Measurements from ENCODE around the gene TRPM7.

DNA sequence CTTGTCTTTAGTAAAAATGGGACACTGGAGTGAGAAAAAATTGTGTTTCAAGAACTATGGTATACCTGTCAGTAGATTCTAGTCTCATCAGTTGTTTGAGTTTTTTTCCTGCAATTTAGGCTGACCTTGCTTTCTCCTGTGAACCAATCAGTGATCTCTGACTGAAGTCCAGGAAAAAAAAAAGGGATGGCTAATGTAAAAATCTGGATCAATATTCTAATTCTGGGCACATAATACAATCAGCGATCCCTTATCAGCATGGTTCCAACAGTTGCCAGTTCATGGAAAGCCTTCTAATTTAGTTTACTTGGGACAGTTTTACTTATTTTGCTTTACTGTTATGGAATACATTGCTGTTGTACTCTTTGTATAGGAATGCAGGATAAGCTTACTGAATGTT lies 17.0 kb downstream of the TRPM7 start:
- TF ChIP-seq POLR2AphosphoS5 (IDR thresholded peaks at IDR 0.05; ENCODE audit: low read depth, low read length) (no peak), POU2F2 (IDR thresholded peaks at IDR 0.05; ENCODE audit: low read depth, low read length) (no peak), POLR2A (IDR thresholded peaks at IDR 0.05; ENCODE audit: low read depth, low read length) (no peak), TAF1 (IDR thresholded peaks at IDR 0.05; ENCODE audit: low read depth, low read length) (no peak), SPI1 (IDR thresholded peaks at IDR 0.05; ENCODE audit: low read depth, low read length) (no peak), PAX5 (IDR thresholded peaks at IDR 0.05; ENCODE audit: insufficient read depth, low read length, severe bottlenecking) (no peak)

All from GM12891 (cell line).